Natural killer cell (primary cell): ENCODE measurements around the gene GPR180. TPM values are rescaled to one million over a fixed set of nuclear protein-coding genes. Genes with fewer than 3 reads are reported as not detected.

Source experiments
- ATAC-seq, 3 donors: fragments of 150-1000 bp in 2 of 3; fragments of 200-7000 bp in 1 of 3; cut with Tn5 transposase; 1 replicate in 1 of 3; 2 replicates in 2 of 3; pipeline ENCODE4 v1.10.0; 2021; ENCODE audit warnings: mild to moderate bottlenecking in 2 of 3, moderate library complexity in 2 of 3
- DNase-seq, 2 donors: peaks; one replicate each; pipeline versions ENCODE4 v3.0.0 to v3.0.0-alpha.2; 2013 to 2021; ENCODE audit warnings: mixed read lengths in 1 of 2
- H3K27ac ChIP-seq: one replicate; pipeline ENCODE4 v1.5.1; 2013; ENCODE audit warnings: mild to moderate bottlenecking, low read length
- H3K27me3 ChIP-seq: one replicate; pipeline ENCODE4 v1.6.1; 2013; ENCODE audit warnings: low read length; ENCODE audit not compliant: control insufficient read depth, insufficient read depth
- H3K36me3 ChIP-seq: one replicate; pipeline ENCODE4 v1.6.1; 2013; ENCODE audit warnings: low read length; ENCODE audit not compliant: control insufficient read depth, insufficient read depth
- H3K4me1 ChIP-seq: one replicate; pipeline ENCODE4 v1.6.1; 2013; ENCODE audit warnings: low read length; ENCODE audit not compliant: control insufficient read depth, insufficient read depth
- H3K4me3 ChIP-seq: one replicate; pipeline ENCODE4 v1.5.1; 2013; ENCODE audit warnings: low read length
- H3K9me3 ChIP-seq: one replicate; pipeline ENCODE4 v1.6.1; 2013; ENCODE audit warnings: low read length; ENCODE audit not compliant: control insufficient read depth, insufficient read depth
- H3K27ac Mint-ChIP-seq, 2 donors: one replicate each; pipeline ENCODE4 v1.8.0; 2022; ENCODE audit warnings: mild to moderate bottlenecking in 2 of 2, mixed read lengths in 2 of 2, moderate library complexity in 1 of 2
- H3K27me3 Mint-ChIP-seq, 2 donors: one replicate each; pipeline ENCODE4 v1.8.0; 2022; ENCODE audit warnings: low read depth in 2 of 2, mixed read lengths in 2 of 2
- H3K36me3 Mint-ChIP-seq: one replicate; pipeline ENCODE4 v1.8.0; 2022; ENCODE audit warnings: mixed read lengths
- H3K4me1 Mint-ChIP-seq, 2 donors: one replicate each; pipeline ENCODE4 v1.8.0; 2022; ENCODE audit warnings: mixed read lengths in 2 of 2
- H3K4me3 Mint-ChIP-seq: one replicate; pipeline ENCODE4 v1.8.0; 2022; ENCODE audit warnings: mild to moderate bottlenecking, moderate library complexity, mixed read lengths
- H3K9me3 Mint-ChIP-seq, 2 donors: one replicate each; pipeline ENCODE4 v1.8.0; 2022; ENCODE audit warnings: mixed read lengths in 2 of 2
- WGBS: methylation state at CpG from one replicate; pipeline ENCODE4 v1.1.7; 2013; ENCODE audit warnings: missing lambda C conversion rate; ENCODE audit not compliant: insufficient coverage; 5-methylcytosine and 5-hydroxymethylcytosine counted together
- intact Hi-C: fragments of 100-400 bp; cut with micrococcal nuclease; formaldehyde crosslinking; loops from one replicate; pipeline ENCODE4 v1.14.2; 2022
- total RNA-seq, 4 donors: library from RNA; stranded (reverse); fragments of 120-200 nt in 1 of 4; gene quantifications; one replicate each; pipeline versions ENCODE4 v1.2.3 to v1.2.4, GENCODE V29; 2013 to 2022
- TF ChIP-seq, protein P1 (sequence below): fragments of 200-600 bp; IDR thresholded peaks from one replicate; pipeline ENCODE4 v1.8.0; 2022; ENCODE audit warnings: antibody characterized with exemption

GPR180 gene
- total RNA-seq, 3 donors from 2014 or later (not counting 1 experiment from before 2014, with no cell fraction given): 2.0 to 2.9 (median 2.7) TPM

DNA sequence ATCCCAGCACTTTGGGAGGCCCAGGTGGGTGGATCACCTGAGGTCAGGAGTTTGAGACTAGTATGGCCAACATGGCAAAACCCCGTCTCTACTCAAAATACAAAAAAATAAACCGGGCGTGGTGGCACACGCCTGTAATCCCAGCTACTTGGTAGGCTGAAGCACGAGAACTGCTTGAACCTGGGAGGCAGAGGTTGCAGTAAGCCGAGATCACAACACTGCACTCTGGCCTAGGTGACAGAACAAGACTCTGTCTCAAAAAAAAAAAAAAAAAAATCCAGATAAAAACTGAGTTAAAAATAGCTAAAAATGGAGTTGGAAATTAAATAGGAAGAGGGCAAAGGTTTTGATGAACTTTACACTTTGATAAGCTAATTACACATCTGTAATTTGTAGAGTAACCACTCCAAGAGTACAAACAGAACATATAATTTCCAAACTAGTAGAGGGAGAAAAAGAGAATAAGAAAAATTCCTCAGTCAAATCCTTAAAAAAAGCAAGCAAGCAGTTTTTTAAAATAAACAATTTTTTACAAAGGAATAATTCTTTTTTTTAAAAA lies 16.0 kb upstream of the GPR180 start:
- Histone ChIP-seq H3K4me1 (no peaks in the 10 kb centered on the region), H3K27ac (no peak overlapping the region), H3K4me3 (no peak overlapping the region), H3K27me3 (no peaks in the 10 kb centered on the region), H3K9me3 (no peaks in the 10 kb centered on the region), H3K36me3 (peaks cover 49% of the 10 kb centered on the region)
- no peak for DNase-seq
- peaks cover 7 to 13% of the 10 kb centered on the region in 2 donors for H3K4me1 Mint-ChIP-seq
- 100% methylated on average over 6 of the region's 6 CpGs for WGBS
- H3K4me3 Mint-ChIP-seq: no peak overlapping the region
- peaks cover 25% of the 10 kb centered on the region for H3K36me3 Mint-ChIP-seq
- TF ChIP-seq, protein P1, sequence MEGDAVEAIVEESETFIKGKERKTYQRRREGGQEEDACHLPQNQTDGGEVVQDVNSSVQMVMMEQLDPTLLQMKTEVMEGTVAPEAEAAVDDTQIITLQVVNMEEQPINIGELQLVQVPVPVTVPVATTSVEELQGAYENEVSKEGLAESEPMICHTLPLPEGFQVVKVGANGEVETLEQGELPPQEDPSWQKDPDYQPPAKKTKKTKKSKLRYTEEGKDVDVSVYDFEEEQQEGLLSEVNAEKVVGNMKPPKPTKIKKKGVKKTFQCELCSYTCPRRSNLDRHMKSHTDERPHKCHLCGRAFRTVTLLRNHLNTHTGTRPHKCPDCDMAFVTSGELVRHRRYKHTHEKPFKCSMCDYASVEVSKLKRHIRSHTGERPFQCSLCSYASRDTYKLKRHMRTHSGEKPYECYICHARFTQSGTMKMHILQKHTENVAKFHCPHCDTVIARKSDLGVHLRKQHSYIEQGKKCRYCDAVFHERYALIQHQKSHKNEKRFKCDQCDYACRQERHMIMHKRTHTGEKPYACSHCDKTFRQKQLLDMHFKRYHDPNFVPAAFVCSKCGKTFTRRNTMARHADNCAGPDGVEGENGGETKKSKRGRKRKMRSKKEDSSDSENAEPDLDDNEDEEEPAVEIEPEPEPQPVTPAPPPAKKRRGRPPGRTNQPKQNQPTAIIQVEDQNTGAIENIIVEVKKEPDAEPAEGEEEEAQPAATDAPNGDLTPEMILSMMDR: no peak
- no peak for ATAC-seq
- no peaks in the 10 kb centered on the region for H3K9me3 Mint-ChIP-seq
- H3K27ac Mint-ChIP-seq: no peak overlapping the region
- no peaks in the 10 kb centered on the region for H3K27me3 Mint-ChIP-seq
- intact Hi-C loops: no loop called here

DNA sequence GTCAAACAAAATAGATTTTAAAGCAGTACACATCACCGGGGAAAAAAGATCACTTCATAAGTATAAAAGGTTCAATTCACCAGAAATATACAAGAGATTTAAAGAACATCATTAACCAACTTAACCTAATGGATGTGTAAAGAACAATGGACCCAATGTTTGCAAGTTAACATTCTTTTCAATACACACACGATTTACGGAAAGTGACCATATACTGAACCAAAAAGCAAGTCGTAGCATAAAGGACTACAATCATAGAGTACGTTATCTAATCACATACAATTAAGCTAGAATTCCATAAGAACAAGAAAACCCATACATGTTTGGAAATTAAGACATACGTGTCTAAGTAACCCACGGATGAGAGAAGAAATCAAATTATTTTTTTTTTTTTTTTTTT lies 15.3 kb upstream of the GPR180 start:
- intact Hi-C loops: no loop called here
- peaks cover 25% of the 10 kb centered on the region for H3K36me3 Mint-ChIP-seq
- H3K4me3 Mint-ChIP-seq: no peak overlapping the region
- ATAC-seq (no peak), DNase-seq (no peak)
- H3K4me1 ChIP-seq: no peaks in the 10 kb centered on the region
- H3K36me3 ChIP-seq: peaks cover 49% of the 10 kb centered on the region
- TF ChIP-seq, protein P1: no peak
- peaks cover 7 to 13% of the 10 kb centered on the region in 2 donors for H3K4me1 Mint-ChIP-seq
- no peak overlapping the region for H3K4me3 ChIP-seq
- H3K27me3 Mint-ChIP-seq: no peaks in the 10 kb centered on the region
- H3K9me3 Mint-ChIP-seq: no peaks in the 10 kb centered on the region
- no peak overlapping the region for H3K27ac ChIP-seq
- no peaks in the 10 kb centered on the region for H3K27me3 ChIP-seq
- no peaks in the 10 kb centered on the region for H3K9me3 ChIP-seq
- no peak overlapping the region for H3K27ac Mint-ChIP-seq
- WGBS: 99% methylated on average over 5 of the region's 7 CpGs

DNA sequence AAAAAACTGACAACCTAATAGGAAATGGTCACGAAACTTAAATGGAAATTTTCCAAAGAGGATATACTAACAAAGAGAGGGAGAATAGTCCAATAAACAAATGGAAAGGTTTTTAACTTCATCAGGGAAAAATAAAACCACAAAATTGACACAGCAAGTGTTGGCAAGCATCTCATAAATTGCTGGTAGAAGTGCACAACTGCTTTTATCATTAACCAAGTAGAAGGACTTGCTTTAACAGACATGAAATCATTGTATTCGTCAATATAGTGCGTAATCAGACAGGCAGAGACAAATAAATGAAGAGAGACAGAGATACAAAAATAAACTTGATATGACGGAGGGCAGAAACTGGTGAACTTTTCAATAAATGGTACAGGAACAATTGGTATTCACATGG lies 13.1 kb upstream of the GPR180 start:
- 90% methylated on average over 3 of the region's 4 CpGs for WGBS
- Histone ChIP-seq H3K4me1 (no peaks in the 10 kb centered on the region), H3K27me3 (no peaks in the 10 kb centered on the region), H3K27ac (no peak overlapping the region), H3K36me3 (peaks cover 42% of the 10 kb centered on the region), H3K9me3 (no peaks in the 10 kb centered on the region), H3K4me3 (no peak overlapping the region)
- intact Hi-C loops: no loop called here
- Mint-ChIP-seq H3K9me3 (no peaks in the 10 kb centered on the region), H3K27ac (no peak overlapping the region), H3K4me3 (no peak overlapping the region), H3K36me3 (peaks cover 10% of the 10 kb centered on the region), H3K4me1 (peaks cover 7 to 13% of the 10 kb centered on the region in 2 donors), H3K27me3 (no peaks in the 10 kb centered on the region)
- DNase-seq (no peak), ATAC-seq (no peak)
- TF ChIP-seq, protein P1: no peak

DNA sequence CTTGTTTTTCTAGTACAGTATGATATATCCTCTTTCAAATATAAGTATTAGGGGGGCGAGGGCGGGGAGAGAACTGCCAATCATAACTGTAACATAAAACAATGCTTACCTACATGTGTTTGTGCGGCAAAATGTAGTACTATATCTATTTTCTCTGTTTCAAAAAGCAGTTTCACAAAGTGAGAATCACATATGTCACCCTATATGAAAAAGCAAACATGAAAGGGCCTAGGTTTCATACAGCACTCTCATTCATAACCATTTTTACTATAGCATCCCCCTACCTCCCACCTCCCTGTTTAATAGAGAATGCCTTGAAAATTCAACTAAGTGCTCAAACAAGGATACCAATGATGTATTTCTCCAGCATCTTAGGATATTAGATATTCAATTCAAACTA lies 10.9 kb upstream of the GPR180 start:
- Mint-ChIP-seq H3K9me3 (no peaks in the 10 kb centered on the region), H3K27ac (no peak overlapping the region), H3K4me1 (peaks cover 26 to 31% of the 10 kb centered on the region in 2 donors), H3K27me3 (no peaks in the 10 kb centered on the region), H3K4me3 (no peak overlapping the region), H3K36me3 (no peaks in the 10 kb centered on the region)
- ATAC-seq (no peak), DNase-seq (no peak)
- Histone ChIP-seq H3K4me3 (no peak overlapping the region), H3K36me3 (peaks cover 30% of the 10 kb centered on the region), H3K9me3 (no peaks in the 10 kb centered on the region), H3K27ac (no peak overlapping the region), H3K27me3 (no peaks in the 10 kb centered on the region), H3K4me1 (peaks cover 8% of the 10 kb centered on the region)
- WGBS: 100% methylated on average over 2 of the region's 3 CpGs
- TF ChIP-seq, protein P1: no peak
- intact Hi-C loops: no loop called here
